Gastroesophageal sphincter (tissue), 3 donors: ENCODE data around the gene ROR2.

Source experiments
- CTCF ChIP-seq, 4 experiments: fragments of 200-600 bp in 2 of 4; fragments of 450-650 bp in 2 of 4; sonication (generic) in 1 of 4; IDR thresholded peaks; one replicate each; pipeline ENCODE4 v1.5.1; 2017 to 2019; ENCODE audit warnings: antibody characterized with exemption in 4 of 4, mild to moderate bottlenecking in 2 of 4, moderate library complexity in 2 of 4
- POLR2A ChIP-seq, 2 donors: fragments of 450-650 bp; IDR thresholded peaks; one replicate each; pipeline ENCODE4 v1.6.1; 2017; ENCODE audit warnings: antibody characterized with exemption in 2 of 2, mild to moderate bottlenecking in 2 of 2, moderate library complexity in 1 of 2

- TF ChIP-seq POLR2A (IDR thresholded peaks at IDR 0.05) (no peak), CTCF (IDR thresholded peaks at IDR 0.05) (no peak)
These were observed 239.9 kb downstream of the ROR2 start for GRCh38 chr9:91710158-91710557.
